HUES6 (cell line): Measurements from ENCODE around the gene ARID3C.
"Not testable (repeated sequence)": the region's sequence is repeated elsewhere in the genome, so short reads cannot be mapped to it uniquely, and the experiment has no call there.

Experiments
- H3K27ac ChIP-seq: 2 replicates; pipeline ENCODE4 v1.7.0; 2013; ENCODE audit warnings: low read depth, mild to moderate bottlenecking, low read length, inconsistent platforms
- H3K27me3 ChIP-seq: 2 replicates; pipeline ENCODE4 v1.6.1; 2013; ENCODE audit warnings: low read length; ENCODE audit not compliant: control insufficient read depth, insufficient read depth
- H3K36me3 ChIP-seq: 2 replicates; pipeline ENCODE4 v1.6.1; 2013; ENCODE audit warnings: low read length; ENCODE audit not compliant: control insufficient read depth, insufficient read depth
- H3K4me1 ChIP-seq: 2 replicates; pipeline ENCODE4 v1.6.1; 2013; ENCODE audit warnings: low read length; ENCODE audit not compliant: control insufficient read depth, insufficient read depth
- H3K4me3 ChIP-seq: 2 replicates; pipeline ENCODE4 v1.5.1; 2013; ENCODE audit warnings: low read depth, low read length
- H3K9ac ChIP-seq: one replicate; pipeline ENCODE4 v1.6.1; 2013; ENCODE audit warnings: mild to moderate bottlenecking, low read length
- H3K9me3 ChIP-seq: 2 replicates; pipeline ENCODE4 v1.6.1; 2013; ENCODE audit warnings: low read depth, low read length; ENCODE audit not compliant: control insufficient read depth, insufficient read depth

ARID3C gene

GRCh38 chr9:34651321-34651720 lies 22.5 kb upstream of the ARID3C start:
- Histone ChIP-seq H3K27ac (0 out of 2 replicates have a peak overlapping the region, but pooled peaks have one; percentile 29), H3K4me3 (peak overlapping the region; percentile 62), H3K4me1 (peaks cover 41% of the 10 kb centered on the region), H3K36me3 (peaks cover 20% of the 10 kb centered on the region), H3K9me3 (no peaks in the 10 kb centered on the region), H3K27me3 (no peaks in the 10 kb centered on the region), H3K9ac (peak overlapping the region; percentile 65)

GRCh38 chr9:34650816-34651215 lies 21.9 kb upstream of the ARID3C start:
- no peak overlapping the region for H3K27ac ChIP-seq

GRCh38 chr9:34648673-34649072 lies 19.8 kb upstream of the ARID3C start:
- Histone ChIP-seq H3K27ac (no peak overlapping the region), H3K27me3 (no peaks in the 10 kb centered on the region), H3K36me3 (peaks cover 20% of the 10 kb centered on the region), H3K9me3 (no peaks in the 10 kb centered on the region), H3K4me1 (peaks cover 46% of the 10 kb centered on the region), H3K9ac (no peak overlapping the region), H3K4me3 (no peak overlapping the region)

More at GRCh38 chr9:34650816-34651215, 21.9 kb upstream of the ARID3C start:
- H3K4me3 ChIP-seq, result 0 out of 2 replicates have a peak overlapping the region, but pooled peaks have one; percentile 62
- no peaks in the 10 kb centered on the region for H3K9me3 ChIP-seq
- peak overlapping the region; percentile 24 for H3K9ac ChIP-seq
- H3K27me3 ChIP-seq, result no peaks in the 10 kb centered on the region
- H3K4me1 ChIP-seq, result peaks cover 46% of the 10 kb centered on the region
- peaks cover 20% of the 10 kb centered on the region for H3K36me3 ChIP-seq

GRCh38 chr9:34647651-34648050 lies 18.8 kb upstream of the ARID3C start:
- no peak overlapping the region for H3K27ac ChIP-seq
- H3K27me3 ChIP-seq, result no peaks in the 10 kb centered on the region
- H3K9ac ChIP-seq, result peak overlapping the region; percentile 84
- peak overlapping the region; percentile 86 for H3K4me3 ChIP-seq
- peaks cover 36% of the 10 kb centered on the region for H3K4me1 ChIP-seq
- H3K9me3 ChIP-seq, result no peaks in the 10 kb centered on the region
- H3K36me3 ChIP-seq, result peaks cover 20% of the 10 kb centered on the region

GRCh38 chr9:34647084-34647403 lies 18.2 kb upstream of the ARID3C start:
- no peaks in the 10 kb centered on the region for H3K27me3 ChIP-seq
- H3K27ac ChIP-seq, result peak overlapping the region; percentile 2; the same call in 1 of the 2 replicates

GRCh38 chr9:34646211-34647083 lies 17.6 kb upstream of the ARID3C start, which contains the start of gene GALT:
TSS of gene GALT (plus strand) at chr9:34646675. CDS start at chr9:34646705, 30 bp downstream.
- H3K4me3 ChIP-seq, result peak within 1 kb of the TSS; percentile 86
- H3K9me3 ChIP-seq, result no peaks in the 10 kb centered on the region
- peak within 1 kb of the TSS; percentile 2; the same call in 1 of the 2 replicates for H3K27ac ChIP-seq
- peak within 1 kb of the TSS; percentile 84 for H3K9ac ChIP-seq
- H3K36me3 ChIP-seq, result peaks cover 20% of the 10 kb centered on the region
- H3K27me3 ChIP-seq, result no peaks in the 10 kb centered on the region
- H3K4me1 ChIP-seq, result peaks cover 27% of the 10 kb centered on the region

More at GRCh38 chr9:34647084-34647403, 18.2 kb upstream of the ARID3C start:
- peaks cover 30% of the 10 kb centered on the region for H3K4me1 ChIP-seq
- H3K4me3 ChIP-seq, result peak overlapping the region; percentile 86
- H3K36me3 ChIP-seq, result peaks cover 20% of the 10 kb centered on the region
- H3K9ac ChIP-seq, result peak overlapping the region; percentile 84
- H3K9me3 ChIP-seq, result no peaks in the 10 kb centered on the region

- no peaks in the 10 kb centered on the region for H3K27me3 ChIP-seq
- peaks cover 18% of the 10 kb centered on the region for H3K36me3 ChIP-seq
- no peak overlapping the region for H3K9ac ChIP-seq
- H3K4me1 ChIP-seq, result peaks cover 21% of the 10 kb centered on the region
- H3K4me3 ChIP-seq, result peak overlapping the region; percentile 27; the same call in 1 of the 2 replicates
- H3K27ac ChIP-seq, result no peak overlapping the region
- H3K9me3 ChIP-seq, result no peaks in the 10 kb centered on the region
Measured at GRCh38 chr9:34644766-34645314, 16.0 kb upstream of the ARID3C start.

- Histone ChIP-seq H3K4me3 (no peak overlapping the region), H3K9me3 (no peaks in the 10 kb centered on the region), H3K27me3 (no peaks in the 10 kb centered on the region), H3K9ac (no peak overlapping the region), H3K36me3 (no peaks in the 10 kb centered on the region), H3K27ac (no peak overlapping the region), H3K4me1 (peaks cover 25% of the 10 kb centered on the region)
Measured at GRCh38 chr9:34642679-34643078, 13.8 kb upstream of the ARID3C start.

- H3K9ac ChIP-seq, H3K9me3 ChIP-seq, H3K27me3 ChIP-seq, H3K27ac ChIP-seq, H3K4me3 ChIP-seq: not testable (repeated sequence)
- H3K4me1 ChIP-seq, result peaks cover 16% of the 10 kb centered on the region
- peaks cover 11% of the 10 kb centered on the region for H3K36me3 ChIP-seq
Measured at GRCh38 chr9:34639322-34639721, 10.5 kb upstream of the ARID3C start.

GRCh38 chr9:34638138-34638445 lies 9.2 kb upstream of the ARID3C start:
- peak overlapping the region; percentile 85 for H3K9ac ChIP-seq
- no peak overlapping the region for H3K27ac ChIP-seq
- peaks cover 10% of the 10 kb centered on the region for H3K27me3 ChIP-seq
- peaks cover 11% of the 10 kb centered on the region for H3K36me3 ChIP-seq
- peak overlapping the region; percentile 91 for H3K4me3 ChIP-seq
- peaks cover 18% of the 10 kb centered on the region for H3K4me1 ChIP-seq
- no peaks in the 10 kb centered on the region for H3K9me3 ChIP-seq
